Tibial nerve (tissue), 3 donors: ENCODE results near the gene CKM.

Experiments
- POLR2A ChIP-seq, 2 donors: fragments of 450-650 bp; IDR thresholded peaks; one replicate each; pipeline ENCODE4 v1.6.1; 2017; ENCODE audit warnings: antibody characterized with exemption in 2 of 2, mild to moderate bottlenecking in 2 of 2, moderate library complexity in 2 of 2
- TF ChIP-seq, protein P1 (sequence below), 5 experiments: fragments of 200-600 bp in 3 of 5; fragments of 450-650 bp in 2 of 5; sonication (generic) in 3 of 5; IDR thresholded peaks; one replicate each; pipeline ENCODE4 v1.5.1; 2016 to 2019; ENCODE audit warnings: antibody characterized with exemption in 5 of 5, mild to moderate bottlenecking in 3 of 5, moderate library complexity in 2 of 5

DNA sequence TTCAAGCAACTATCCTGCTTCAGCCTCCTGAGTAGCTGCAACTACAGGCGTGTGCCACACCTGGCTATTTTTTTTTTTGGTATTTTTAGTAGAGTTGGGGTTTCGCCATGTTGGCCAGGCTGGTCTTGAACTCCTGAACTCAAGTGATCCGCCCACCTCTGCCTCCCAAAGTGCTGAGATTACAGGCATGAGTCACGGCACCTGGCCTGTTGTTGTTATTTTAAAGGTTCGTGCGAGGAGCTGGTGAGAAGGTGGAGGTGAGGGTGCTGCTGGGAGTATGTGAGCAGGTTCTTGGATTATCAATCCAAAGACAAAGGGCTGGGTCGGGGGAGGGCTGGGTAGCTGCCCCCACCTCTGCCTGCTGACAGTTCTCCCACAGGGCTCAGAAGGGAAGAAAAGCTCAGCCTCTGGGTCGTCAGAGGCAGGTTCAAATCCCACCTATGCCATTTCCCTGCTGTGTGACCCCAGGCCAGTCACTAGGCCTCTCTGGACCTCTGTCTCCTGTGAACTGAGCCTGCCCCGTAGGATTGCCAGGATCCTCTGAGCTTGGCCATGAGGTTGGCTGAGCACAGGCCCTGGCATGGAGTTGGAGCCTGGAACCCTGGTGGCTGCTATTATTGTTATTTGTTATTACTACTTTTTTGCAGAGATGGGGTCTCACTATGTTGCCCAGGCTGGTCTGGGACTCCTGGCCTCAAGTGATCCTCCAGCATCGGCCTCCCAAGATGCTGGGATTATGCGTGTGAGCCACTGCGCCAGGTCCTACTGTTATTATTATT lies 1.5 kb downstream of the CKM start:
- TF ChIP-seq, protein P1, sequence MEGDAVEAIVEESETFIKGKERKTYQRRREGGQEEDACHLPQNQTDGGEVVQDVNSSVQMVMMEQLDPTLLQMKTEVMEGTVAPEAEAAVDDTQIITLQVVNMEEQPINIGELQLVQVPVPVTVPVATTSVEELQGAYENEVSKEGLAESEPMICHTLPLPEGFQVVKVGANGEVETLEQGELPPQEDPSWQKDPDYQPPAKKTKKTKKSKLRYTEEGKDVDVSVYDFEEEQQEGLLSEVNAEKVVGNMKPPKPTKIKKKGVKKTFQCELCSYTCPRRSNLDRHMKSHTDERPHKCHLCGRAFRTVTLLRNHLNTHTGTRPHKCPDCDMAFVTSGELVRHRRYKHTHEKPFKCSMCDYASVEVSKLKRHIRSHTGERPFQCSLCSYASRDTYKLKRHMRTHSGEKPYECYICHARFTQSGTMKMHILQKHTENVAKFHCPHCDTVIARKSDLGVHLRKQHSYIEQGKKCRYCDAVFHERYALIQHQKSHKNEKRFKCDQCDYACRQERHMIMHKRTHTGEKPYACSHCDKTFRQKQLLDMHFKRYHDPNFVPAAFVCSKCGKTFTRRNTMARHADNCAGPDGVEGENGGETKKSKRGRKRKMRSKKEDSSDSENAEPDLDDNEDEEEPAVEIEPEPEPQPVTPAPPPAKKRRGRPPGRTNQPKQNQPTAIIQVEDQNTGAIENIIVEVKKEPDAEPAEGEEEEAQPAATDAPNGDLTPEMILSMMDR (IDR thresholded peaks at IDR 0.05): no peak
- TF ChIP-seq POLR2A (IDR thresholded peaks at IDR 0.05): no peak
